Ishikawa (cell line): ENCODE measurements around the gene RPL13.

Experiments used
- CEBPB ChIP-seq: IDR thresholded peaks from 2 replicates; pipeline ENCODE4 v1.6.1; 2012
- CREB1 ChIP-seq: IDR thresholded peaks from 2 replicates; pipeline ENCODE4 v1.6.1; 2012; ENCODE audit warnings: low read depth
- EGR1 ChIP-seq: IDR thresholded peaks from 2 replicates; pipeline ENCODE4 v1.6.1; 2012
- EP300 ChIP-seq: IDR thresholded peaks from 2 replicates; pipeline ENCODE4 v1.6.1; 2012; ENCODE audit warnings: borderline replicate concordance
- FOXM1 ChIP-seq: IDR thresholded peaks from 2 replicates; pipeline ENCODE4 v1.6.1; 2012; ENCODE audit warnings: low read depth, borderline replicate concordance
- NFIC ChIP-seq: IDR thresholded peaks from 2 replicates; pipeline ENCODE4 v1.6.1; 2012
- RAD21 ChIP-seq: IDR thresholded peaks from 2 replicates; pipeline ENCODE4 v1.6.1; 2012; ENCODE audit warnings: low read depth
- TAF1 ChIP-seq: IDR thresholded peaks from 2 replicates; pipeline ENCODE4 v1.6.1; 2012; ENCODE audit warnings: low read depth, mild to moderate bottlenecking
- TCF12 ChIP-seq: IDR thresholded peaks from 2 replicates; pipeline ENCODE4 v1.6.1; 2012; ENCODE audit warnings: low read depth
- TEAD4 ChIP-seq: IDR thresholded peaks from 2 replicates; pipeline ENCODE4 v1.6.1; 2012
- YY1 ChIP-seq: IDR thresholded peaks from 2 replicates; pipeline ENCODE4 v1.6.1; 2012; ENCODE audit warnings: low read depth
- ZBTB7A ChIP-seq: IDR thresholded peaks from 2 replicates; pipeline ENCODE4 v1.6.1; 2012; ENCODE audit warnings: low read depth
- TF ChIP-seq, protein P1 (sequence below): IDR thresholded peaks from 2 replicates; pipeline ENCODE4 v1.6.1; 2012
- TF ChIP-seq, protein P2 (sequence below): IDR thresholded peaks from 2 replicates; pipeline ENCODE4 v1.6.1; 2012
- TF ChIP-seq, protein P3 (sequence below): IDR thresholded peaks from 2 replicates; pipeline ENCODE4 v1.6.1; 2012; ENCODE audit warnings: low read depth, mild to moderate bottlenecking

RPL13 gene

DNA sequence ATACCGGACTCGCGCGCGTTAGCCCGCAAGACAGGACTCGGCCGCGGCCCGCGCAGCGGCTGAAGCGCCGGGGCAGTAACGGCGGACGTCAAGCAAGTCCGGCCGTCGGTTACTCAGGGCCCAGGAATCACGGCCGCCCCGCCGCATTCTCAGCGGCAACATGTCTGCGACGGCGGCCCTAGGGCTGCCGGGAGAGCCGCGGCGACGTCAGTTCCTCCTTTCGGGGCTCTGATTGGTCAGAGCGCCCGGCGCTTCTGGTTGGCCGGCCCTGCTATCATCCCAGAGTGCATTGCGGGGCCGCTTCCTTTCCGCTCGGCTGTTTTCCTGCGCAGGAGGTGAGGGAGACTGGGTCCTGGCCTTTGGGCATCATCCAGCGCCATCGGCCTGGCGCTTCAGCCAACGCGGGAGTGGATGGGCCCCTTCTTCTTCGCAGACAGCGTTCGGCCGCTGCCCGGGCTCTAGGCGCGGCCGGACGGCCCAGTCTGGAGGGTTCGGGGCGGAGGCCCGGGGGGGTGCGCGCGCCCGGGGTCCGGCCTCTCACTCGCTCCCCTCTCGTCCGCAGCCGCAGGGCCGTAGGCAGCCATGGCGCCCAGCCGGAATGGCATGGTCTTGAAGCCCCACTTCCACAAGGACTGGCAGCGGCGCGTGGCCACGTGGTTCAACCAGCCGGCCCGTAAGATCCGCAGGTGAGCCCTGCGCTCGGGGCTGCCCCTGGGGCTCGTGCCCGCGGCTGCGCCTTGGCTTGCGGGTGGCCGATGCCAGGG is at the start of gene RPL13:
RPL13 (plus strand) TSS at position 305 of the 764 bp plus-strand sequence; CDS start at position 583, 278 bp downstream.
- TF ChIP-seq TEAD4 (peak; percentile 48; the same call in 1 of the 2 replicates), NFIC (no peak), TAF1 (peak; percentile 98), ZBTB7A (no peak), YY1 (peak; percentile 90), TCF12 (peak; percentile 57), CREB1 (peak; percentile 82), RAD21 (no peak)
- TF ChIP-seq, protein P1, sequence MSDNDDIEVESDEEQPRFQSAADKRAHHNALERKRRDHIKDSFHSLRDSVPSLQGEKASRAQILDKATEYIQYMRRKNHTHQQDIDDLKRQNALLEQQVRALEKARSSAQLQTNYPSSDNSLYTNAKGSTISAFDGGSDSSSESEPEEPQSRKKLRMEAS, result peak; percentile 66; the same call in 1 of the 2 replicates
- TF ChIP-seq, protein P2, sequence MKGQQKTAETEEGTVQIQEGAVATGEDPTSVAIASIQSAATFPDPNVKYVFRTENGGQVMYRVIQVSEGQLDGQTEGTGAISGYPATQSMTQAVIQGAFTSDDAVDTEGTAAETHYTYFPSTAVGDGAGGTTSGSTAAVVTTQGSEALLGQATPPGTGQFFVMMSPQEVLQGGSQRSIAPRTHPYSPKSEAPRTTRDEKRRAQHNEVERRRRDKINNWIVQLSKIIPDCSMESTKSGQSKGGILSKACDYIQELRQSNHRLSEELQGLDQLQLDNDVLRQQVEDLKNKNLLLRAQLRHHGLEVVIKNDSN, result peak; percentile 40; the same call in 1 of the 2 replicates
- TF ChIP-seq, protein P3, sequence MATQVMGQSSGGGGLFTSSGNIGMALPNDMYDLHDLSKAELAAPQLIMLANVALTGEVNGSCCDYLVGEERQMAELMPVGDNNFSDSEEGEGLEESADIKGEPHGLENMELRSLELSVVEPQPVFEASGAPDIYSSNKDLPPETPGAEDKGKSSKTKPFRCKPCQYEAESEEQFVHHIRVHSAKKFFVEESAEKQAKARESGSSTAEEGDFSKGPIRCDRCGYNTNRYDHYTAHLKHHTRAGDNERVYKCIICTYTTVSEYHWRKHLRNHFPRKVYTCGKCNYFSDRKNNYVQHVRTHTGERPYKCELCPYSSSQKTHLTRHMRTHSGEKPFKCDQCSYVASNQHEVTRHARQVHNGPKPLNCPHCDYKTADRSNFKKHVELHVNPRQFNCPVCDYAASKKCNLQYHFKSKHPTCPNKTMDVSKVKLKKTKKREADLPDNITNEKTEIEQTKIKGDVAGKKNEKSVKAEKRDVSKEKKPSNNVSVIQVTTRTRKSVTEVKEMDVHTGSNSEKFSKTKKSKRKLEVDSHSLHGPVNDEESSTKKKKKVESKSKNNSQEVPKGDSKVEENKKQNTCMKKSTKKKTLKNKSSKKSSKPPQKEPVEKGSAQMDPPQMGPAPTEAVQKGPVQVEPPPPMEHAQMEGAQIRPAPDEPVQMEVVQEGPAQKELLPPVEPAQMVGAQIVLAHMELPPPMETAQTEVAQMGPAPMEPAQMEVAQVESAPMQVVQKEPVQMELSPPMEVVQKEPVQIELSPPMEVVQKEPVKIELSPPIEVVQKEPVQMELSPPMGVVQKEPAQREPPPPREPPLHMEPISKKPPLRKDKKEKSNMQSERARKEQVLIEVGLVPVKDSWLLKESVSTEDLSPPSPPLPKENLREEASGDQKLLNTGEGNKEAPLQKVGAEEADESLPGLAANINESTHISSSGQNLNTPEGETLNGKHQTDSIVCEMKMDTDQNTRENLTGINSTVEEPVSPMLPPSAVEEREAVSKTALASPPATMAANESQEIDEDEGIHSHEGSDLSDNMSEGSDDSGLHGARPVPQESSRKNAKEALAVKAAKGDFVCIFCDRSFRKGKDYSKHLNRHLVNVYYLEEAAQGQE, result peak; percentile 29; the same call in 1 of the 2 replicates

DNA sequence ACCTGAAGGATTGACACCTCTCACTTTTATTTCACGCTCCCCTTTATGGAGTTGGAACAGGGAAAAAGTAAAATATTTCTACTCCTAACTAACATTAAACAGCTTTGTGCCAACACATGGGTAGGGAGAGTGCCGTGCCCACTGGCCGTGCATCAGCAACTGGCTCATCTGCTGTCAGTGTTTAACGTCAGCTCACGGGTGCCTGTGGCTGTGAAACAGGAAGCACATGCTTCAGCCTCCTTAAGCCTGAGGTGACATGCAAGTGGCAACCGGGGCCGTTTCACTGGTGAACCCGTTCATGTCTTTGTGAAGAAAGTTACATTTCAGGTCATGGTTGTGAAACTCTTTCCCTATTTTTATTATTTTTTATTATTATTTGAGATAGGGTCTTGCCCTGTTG is 49.1 kb upstream of the RPL13 start:
- TF ChIP-seq EP300 (no peak), NFIC (no peak), FOXM1 (no peak), TAF1 (no peak), TEAD4 (no peak), YY1 (no peak)
- TF ChIP-seq, protein P3, result no peak
- TF ChIP-seq, protein P1, result no peak
- TF ChIP-seq, protein P2, result no peak

DNA sequence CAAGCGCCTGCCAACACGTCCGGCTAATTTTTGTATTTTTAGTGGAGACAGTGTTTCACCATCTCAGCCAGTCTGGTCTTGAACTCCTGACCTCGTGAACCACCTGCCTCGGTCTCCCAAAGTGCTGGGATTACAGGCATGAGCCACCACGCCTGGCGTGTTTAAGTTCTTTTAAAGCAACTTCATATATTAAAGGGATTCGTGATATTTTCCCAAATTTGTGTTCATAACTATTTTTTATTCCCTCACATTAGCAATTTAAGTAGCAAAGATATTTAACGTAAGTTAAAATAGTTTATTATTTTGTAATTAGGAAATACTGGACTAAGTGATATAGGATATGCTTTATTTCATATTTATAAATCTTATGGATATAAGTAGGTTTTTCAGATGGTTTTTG is 48.0 kb upstream of the RPL13 start:
- TF ChIP-seq NFIC (no peak), YY1 (no peak)

DNA sequence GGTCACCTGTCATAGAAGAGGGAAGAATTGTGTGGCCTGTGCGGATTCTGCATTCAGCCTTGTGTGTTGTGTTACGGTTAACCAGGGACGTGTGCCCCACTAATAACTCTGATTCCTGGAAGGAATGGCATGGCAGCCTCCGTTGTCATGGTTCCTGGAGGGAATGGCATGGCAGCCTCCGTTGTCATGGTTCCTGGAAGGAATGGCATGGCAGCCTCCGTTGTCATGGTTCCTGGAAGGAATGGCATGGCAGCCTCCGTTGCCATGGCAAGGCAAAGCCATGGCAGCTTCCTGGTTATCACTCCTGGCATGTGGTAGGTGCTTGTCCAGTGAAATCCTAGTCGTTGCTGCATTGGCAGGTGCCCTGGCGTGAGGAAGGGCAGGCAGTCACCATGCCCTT is 43.4 kb upstream of the RPL13 start:
- TF ChIP-seq, protein P2, result no peak
- TF ChIP-seq TCF12 (no peak), ZBTB7A (no peak), TAF1 (no peak), FOXM1 (no peak), RAD21 (no peak), EP300 (no peak), EGR1 (no peak), TEAD4 (no peak), CEBPB (no peak)
- TF ChIP-seq, protein P1, result no peak

DNA sequence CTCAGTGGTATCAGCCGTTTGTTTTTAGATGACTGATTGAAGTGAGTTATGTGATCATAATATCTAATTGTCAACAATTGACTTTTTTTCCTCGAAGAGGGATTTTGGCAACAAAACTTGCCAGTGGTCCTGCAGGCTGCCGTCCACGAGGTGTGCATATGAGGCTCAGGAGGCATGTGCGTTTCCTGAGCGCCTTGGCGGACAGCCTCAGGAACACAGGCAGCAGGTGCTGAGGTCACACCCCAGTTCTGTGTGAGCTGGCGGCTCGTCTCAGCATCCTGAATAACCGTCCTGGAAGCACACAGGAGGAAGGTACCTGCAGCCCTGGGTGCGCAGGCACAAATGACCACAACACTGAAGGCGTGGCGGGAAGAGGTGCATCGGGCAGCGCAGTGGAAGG is 40.6 kb upstream of the RPL13 start:
- TF ChIP-seq FOXM1 (no peak), TAF1 (no peak), RAD21 (no peak), NFIC (no peak), EGR1 (no peak), TEAD4 (no peak), ZBTB7A (no peak), YY1 (no peak), EP300 (no peak), TCF12 (no peak), CREB1 (no peak), CEBPB (no peak)
- TF ChIP-seq, protein P2, result no peak
- TF ChIP-seq, protein P1, result no peak
- TF ChIP-seq, protein P3, result no peak
